Measurements from ENCODE around the gene DMRTA1. TPM values are rescaled to one million over a fixed set of nuclear protein-coding genes. Genes with fewer than 3 reads are reported as not detected.

The DMRTA1 gene
- total and polyA plus RNA-seq, 10 of the 15 experiments (the other 5 are each of a cell fraction or from before 2014, with no cell fraction given), result not detected

DNA sequence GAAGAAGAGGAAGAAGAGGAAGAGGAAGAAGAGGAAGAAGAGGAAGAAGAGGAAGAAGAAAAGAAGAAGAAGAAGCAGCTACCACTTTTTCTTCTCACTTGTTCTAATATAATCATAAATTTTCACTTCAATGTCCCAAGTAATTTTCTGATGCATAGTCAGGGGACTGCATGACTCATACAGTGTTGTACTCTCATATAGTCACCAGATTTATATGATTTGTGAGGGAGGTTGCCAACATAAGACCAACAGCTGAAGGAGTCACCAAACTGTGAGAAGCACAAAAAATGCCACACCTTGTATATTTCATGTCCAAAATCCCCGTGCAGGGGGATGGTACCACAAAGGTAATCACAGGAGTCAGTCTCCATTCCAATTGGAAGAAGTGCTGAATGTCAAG lies 32.7 kb upstream of the DMRTA1 start:
- H3K27me3 ChIP-seq (replicated peaks in 1 of 2; ENCODE audit: control insufficient read depth in 2 of 2, insufficient read depth in 2 of 2, low read length in 1 of 2), result no peaks in the 10 kb centered on the region
- DNase-seq (ENCODE audit: low read depth, low spot score) (no peak), FAIRE-seq (no peak), ATAC-seq (no peak)
- H3K27ac ChIP-seq (ENCODE audit: control insufficient read depth, insufficient read depth), result no peak overlapping the region
- H3K36me3 ChIP-seq (ENCODE audit: control insufficient read depth in 2 of 2, insufficient read depth in 2 of 2, low read length in 1 of 2), result no peaks in the 10 kb centered on the region
- ChIA-PET CTCF (no interaction called here), POLR2A (no interaction called here), RAD21 (ENCODE audit: unreplicated experiment) (no interaction called here), SMC1A (ENCODE audit: uncharacterized antibody, unreplicated experiment) (no interaction called here)
- no peak overlapping the region for H3K4me2 ChIP-seq (ENCODE audit: control insufficient read depth, insufficient read depth)
- H4K20me1 ChIP-seq (ENCODE audit: control insufficient read depth, insufficient read depth), result no peaks in the 10 kb centered on the region
- WGBS (ENCODE audit: insufficient coverage, insufficient replicate concordance, low lambda C conversion rate, missing lambda C conversion rate), result 0% methylated on average over 1 of the region's 1 CpG
- no peak overlapping the region for H3K9ac ChIP-seq (ENCODE audit: control insufficient read depth, insufficient read depth, low read length)
- no peak overlapping the region for H2AFZ ChIP-seq (ENCODE audit: control insufficient read depth, low read depth, low read length)
- TF ChIP-seq CBX3 (IDR thresholded peaks at IDR 0.05; ENCODE audit: borderline replicate concordance, low read depth) (no peak), EGR1 (IDR thresholded peaks at IDR 0.05; ENCODE audit: borderline replicate concordance in 1 of 2, low read depth in 2 of 2, low read length in 2 of 2) (no peak), ZNF384 (IDR thresholded peaks at IDR 0.05; ENCODE audit: borderline replicate concordance, low read depth, low read length) (no peak), ZNF274 (IDR thresholded peaks at IDR 0.05; ENCODE audit: insufficient read depth, insufficient read length) (no peak), POLR2AphosphoS5 (IDR thresholded peaks at IDR 0.05; ENCODE audit: low read length) (no peak), RCOR1 (conservative IDR thresholded peaks at IDR 0.05; ENCODE audit: low read depth, low read length) (no peak), MEF2B (IDR thresholded peaks at IDR 0.05; ENCODE audit: partially characterized antibody, poor library complexity, severe bottlenecking) (no peak), LARP7 (IDR thresholded peaks at IDR 0.05) (no peak), POLR2A (IDR thresholded peaks at IDR 0.05; ENCODE audit: low read depth, low read length) (no peak), BRCA1 (IDR thresholded peaks at IDR 0.05; ENCODE audit: low read depth, low read length) (no peak)
- in situ Hi-C loops (cut with MboI), result no loop called here
- H3K4me1 ChIP-seq (ENCODE audit: control insufficient read depth, insufficient read depth, low read length), result no peaks in the 10 kb centered on the region
- H3K4me3 ChIP-seq, result no peak overlapping the region
- intact Hi-C loops (cut with micrococcal nuclease; ENCODE audit: unreplicated experiment), result loop anchor here (10.0 kb wide), 1 partner anchor 99 kb away; no protein-coding TSS in a partner anchor
- H3K79me2 ChIP-seq (ENCODE audit: control insufficient read depth, insufficient read depth, low read length), result no peaks in the 10 kb centered on the region
- H3K9me3 ChIP-seq (replicated peaks; ENCODE audit: control insufficient read depth, insufficient read depth, low read length), result no peaks in the 10 kb centered on the region
- no TSS peak for BruUV-seq (replicated peaks)

Measured in GM12878 (cell line).